ENCODE results near the gene VWA5B2.

Gene VWA5B2

GRCh38 chr3:184290331-184290730 is 60.9 kb downstream of the VWA5B2 start:
- TF ChIP-seq, protein P1, sequence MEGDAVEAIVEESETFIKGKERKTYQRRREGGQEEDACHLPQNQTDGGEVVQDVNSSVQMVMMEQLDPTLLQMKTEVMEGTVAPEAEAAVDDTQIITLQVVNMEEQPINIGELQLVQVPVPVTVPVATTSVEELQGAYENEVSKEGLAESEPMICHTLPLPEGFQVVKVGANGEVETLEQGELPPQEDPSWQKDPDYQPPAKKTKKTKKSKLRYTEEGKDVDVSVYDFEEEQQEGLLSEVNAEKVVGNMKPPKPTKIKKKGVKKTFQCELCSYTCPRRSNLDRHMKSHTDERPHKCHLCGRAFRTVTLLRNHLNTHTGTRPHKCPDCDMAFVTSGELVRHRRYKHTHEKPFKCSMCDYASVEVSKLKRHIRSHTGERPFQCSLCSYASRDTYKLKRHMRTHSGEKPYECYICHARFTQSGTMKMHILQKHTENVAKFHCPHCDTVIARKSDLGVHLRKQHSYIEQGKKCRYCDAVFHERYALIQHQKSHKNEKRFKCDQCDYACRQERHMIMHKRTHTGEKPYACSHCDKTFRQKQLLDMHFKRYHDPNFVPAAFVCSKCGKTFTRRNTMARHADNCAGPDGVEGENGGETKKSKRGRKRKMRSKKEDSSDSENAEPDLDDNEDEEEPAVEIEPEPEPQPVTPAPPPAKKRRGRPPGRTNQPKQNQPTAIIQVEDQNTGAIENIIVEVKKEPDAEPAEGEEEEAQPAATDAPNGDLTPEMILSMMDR (IDR thresholded peaks at IDR 0.05; ENCODE audit: insufficient read depth, low read depth, low read length, missing control alignments) = no peak
- H3K4me3 ChIP-seq (ENCODE audit: low read depth, low read length) = no peak overlapping the region
- DNase-seq (ENCODE audit: low read depth) = no peak

DNA sequence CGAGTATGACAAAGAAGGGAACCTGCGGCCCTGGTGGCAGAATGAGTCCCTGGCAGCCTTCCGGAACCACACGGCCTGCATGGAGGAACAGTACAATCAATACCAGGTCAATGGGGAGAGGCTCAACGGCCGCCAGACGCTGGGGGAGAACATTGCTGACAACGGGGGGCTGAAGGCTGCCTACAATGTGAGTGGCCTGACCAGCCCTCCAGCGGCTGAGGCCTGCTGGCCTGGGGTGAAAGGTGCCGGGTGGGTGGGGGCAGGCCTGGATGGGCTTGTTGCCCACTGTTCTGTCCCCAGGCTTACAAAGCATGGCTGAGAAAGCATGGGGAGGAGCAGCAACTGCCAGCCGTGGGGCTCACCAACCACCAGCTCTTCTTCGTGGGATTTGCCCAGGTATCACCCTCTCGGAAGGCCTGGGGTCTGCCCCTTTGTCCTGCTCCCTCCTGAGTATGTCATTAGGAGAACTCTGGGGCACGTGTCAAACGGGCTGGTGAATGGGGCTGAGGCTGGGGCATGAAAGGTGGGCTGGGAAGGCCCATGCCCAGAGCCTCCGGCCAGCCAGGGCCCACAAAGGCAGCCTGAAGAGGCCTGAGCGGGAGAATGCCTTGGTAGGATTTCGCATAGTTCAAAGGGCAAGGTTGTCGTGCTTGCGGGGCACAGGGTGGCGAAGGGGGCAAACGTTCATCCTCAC is 61.8 kb downstream of the VWA5B2 start:
- H3K4me3 ChIP-seq (ENCODE audit: low read depth, low read length) = no peak overlapping the region
- TF ChIP-seq, protein P1 (IDR thresholded peaks at IDR 0.05; ENCODE audit: insufficient read depth, low read depth, low read length, missing control alignments) = no peak
- DNase-seq (ENCODE audit: low read depth) = no peak

All from GM12865 (cell line).